Osteocyte (in vitro differentiated cells): ENCODE data around the gene P3H4. TPM values are rescaled to one million over a fixed set of nuclear protein-coding genes. Genes with fewer than 3 reads are reported as not detected.
A peak's percentile ranks its signal among the peaks of the same experiment; 100 is the strongest.
"Not testable (repeated sequence)": the region's sequence is repeated elsewhere in the genome, so short reads cannot be mapped to it uniquely, and the experiment has no call there.

Experiments
- DNase-seq: peaks from one replicate; pipeline ENCODE4 v3.0.0; 2021; ENCODE audit warnings: mixed read lengths; ENCODE audit not compliant: unreplicated experiment; ENCODE audit errors: extremely low spot score
- H3K27ac Mint-ChIP-seq: one replicate; pipeline ENCODE4 v1.8.0; 2021; ENCODE audit warnings: mild to moderate bottlenecking, mixed read lengths; ENCODE audit not compliant: unreplicated experiment
- H3K27me3 Mint-ChIP-seq: one replicate; pipeline ENCODE4 v1.8.0; 2021; ENCODE audit warnings: mixed read lengths; ENCODE audit not compliant: unreplicated experiment
- H3K36me3 Mint-ChIP-seq: one replicate; pipeline ENCODE4 v1.8.0; 2021; ENCODE audit warnings: mixed read lengths; ENCODE audit not compliant: unreplicated experiment
- H3K4me1 Mint-ChIP-seq: one replicate; pipeline ENCODE4 v1.8.0; 2021; ENCODE audit warnings: mixed read lengths; ENCODE audit not compliant: unreplicated experiment
- H3K4me3 Mint-ChIP-seq: one replicate; pipeline ENCODE4 v1.8.0; 2021; ENCODE audit warnings: mild to moderate bottlenecking, moderate library complexity, mixed read lengths; ENCODE audit not compliant: unreplicated experiment
- H3K9me3 Mint-ChIP-seq: one replicate; pipeline ENCODE4 v1.8.0; 2021; ENCODE audit warnings: mixed read lengths; ENCODE audit not compliant: unreplicated experiment
- CTCF ChIP-seq: fragments of 200-600 bp; sonication (generic); IDR thresholded peaks from 2 replicates; pipeline ENCODE4 v1.5.0; 2021; ENCODE audit warnings: antibody characterized with exemption, mild to moderate bottlenecking, moderate library complexity
- total RNA-seq: library from RNA; stranded (reverse); gene quantifications from 2 replicates; pipeline ENCODE4 v1.2.1, GENCODE V29; 2021

The P3H4 gene
- total RNA-seq, 1 donor from 2014 or later = 67.8 TPM

- H3K27ac Mint-ChIP-seq = no peak overlapping the region
- peaks cover 2% of the 10 kb centered on the region for H3K36me3 Mint-ChIP-seq
- H3K4me1 Mint-ChIP-seq = peaks cover 11% of the 10 kb centered on the region
- no peak for DNase-seq
- H3K4me3 Mint-ChIP-seq = no peak overlapping the region
- no peak for TF ChIP-seq CTCF
- H3K27me3 Mint-ChIP-seq = no peaks in the 10 kb centered on the region
- no peaks in the 10 kb centered on the region for H3K9me3 Mint-ChIP-seq
Observed at GRCh38 chr17:41844971-41845370, 33.2 kb upstream of the P3H4 start.

- not testable (repeated sequence) for DNase-seq, H3K4me1 Mint-ChIP-seq, H3K27ac Mint-ChIP-seq, H3K4me3 Mint-ChIP-seq, H3K36me3 Mint-ChIP-seq, H3K9me3 Mint-ChIP-seq, H3K27me3 Mint-ChIP-seq
Observed at GRCh38 chr17:41840781-41841180, 29.0 kb upstream of the P3H4 start.

GRCh38 chr17:41839448-41839847 is 27.7 kb upstream of the P3H4 start:
- not testable (repeated sequence) for H3K27ac Mint-ChIP-seq, H3K9me3 Mint-ChIP-seq, H3K4me3 Mint-ChIP-seq, DNase-seq, H3K36me3 Mint-ChIP-seq, H3K27me3 Mint-ChIP-seq
- peaks cover 15% of the 10 kb centered on the region for H3K4me1 Mint-ChIP-seq

- Mint-ChIP-seq H3K36me3 (peaks cover 3% of the 10 kb centered on the region), H3K9me3 (no peaks in the 10 kb centered on the region), H3K27ac (peak within 1 kb of the TSS; percentile 50), H3K27me3 (no peaks in the 10 kb centered on the region), H3K4me1 (peaks cover 15% of the 10 kb centered on the region), H3K4me3 (peak within 1 kb of the TSS; percentile 78)
- DNase-seq = no peak
- TF ChIP-seq CTCF = no peak
Observed at GRCh38 chr17:41837761-41838538, 26.2 kb upstream of the P3H4 start, which contains the start of gene KLHL10. KLHL10 (plus strand) TSS chr17:41837825; CDS start chr17:41837933, 108 bp downstream.

- DNase-seq = no peak
- Mint-ChIP-seq H3K4me1 (peaks cover 15% of the 10 kb centered on the region), H3K27ac (peak overlapping the region; percentile 50), H3K27me3 (no peaks in the 10 kb centered on the region), H3K36me3 (peaks cover 5% of the 10 kb centered on the region), H3K9me3 (no peaks in the 10 kb centered on the region), H3K4me3 (peak overlapping the region; percentile 78)
- no peak for TF ChIP-seq CTCF
Observed at GRCh38 chr17:41836550-41837196, 24.9 kb upstream of the P3H4 start.
